ENCODE results near the gene MIB2. TPM values are rescaled to one million over a fixed set of nuclear protein-coding genes. Genes with fewer than 3 reads are reported as not detected.
A peak's percentile ranks its signal among the peaks of the same experiment; 100 is the strongest.

Gene MIB2
- total and polyA plus RNA-seq, 2 of the 4 experiments (the other 2 are of a cell fraction): 17.2 to 47.8 TPM

DNA sequence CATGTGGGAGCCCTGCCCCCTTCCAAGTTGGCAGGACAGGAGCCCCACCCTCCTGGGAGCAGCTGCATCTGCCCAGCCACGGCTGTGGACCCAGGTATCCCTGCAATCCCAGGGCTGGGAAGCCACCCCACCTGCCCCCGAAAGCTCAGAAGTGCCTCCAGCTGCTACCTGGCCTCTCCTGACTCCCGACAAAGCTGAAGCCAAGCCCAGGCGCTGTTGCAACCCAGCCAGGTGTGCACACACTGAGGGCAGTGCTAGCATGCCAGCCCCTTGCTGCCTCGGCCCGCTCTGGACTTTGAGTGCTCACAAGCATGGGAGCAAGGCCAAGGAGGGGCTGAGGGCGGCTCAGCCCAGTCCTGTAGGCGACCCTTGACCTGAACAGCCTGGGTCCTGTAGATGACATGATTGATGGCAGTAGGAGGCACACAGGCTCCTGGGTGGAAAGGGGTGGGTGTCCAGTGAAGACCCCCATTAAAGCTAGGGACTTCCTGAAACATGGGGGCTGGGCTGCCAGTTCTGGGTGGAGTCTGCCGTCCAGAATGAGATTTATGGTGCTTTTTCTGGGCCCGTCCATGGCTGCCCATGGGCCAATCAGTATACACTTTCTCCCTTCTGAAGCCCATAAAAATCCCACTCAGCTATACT is 37.8 kb upstream of the MIB2 start:
- no peak overlapping the region for H3K56ac ChIP-seq (ENCODE audit: extremely low read depth, insufficient read depth, low read length)
- 37% methylated on average over 6 of the region's 10 CpGs; no CpG with 5 or more reads in 1 of the 2 experiments for WGBS, 2 experiments (ENCODE audit: extremely low coverage in 2 of 2, insufficient read length in 1 of 2)
- peaks cover 25% of the 10 kb centered on the region for H3K27me3 ChIP-seq (ENCODE audit: control insufficient read depth, insufficient read depth, low read length)
- BruUV-seq (replicated peaks): no TSS peak
- no peaks in the 10 kb centered on the region for H3K36me3 ChIP-seq (ENCODE audit: control insufficient read depth, insufficient read depth, low read length)
- ATAC-seq (ENCODE audit: low read depth): no peak
- H2BK20ac ChIP-seq (ENCODE audit: low read depth, low read length): no peak overlapping the region
- no peaks in the 10 kb centered on the region for H3K4me1 ChIP-seq (ENCODE audit: control insufficient read depth, insufficient read depth, low read length)
- H2BK5ac ChIP-seq (ENCODE audit: low read depth, low read length, poor library complexity, severe bottlenecking): no peak overlapping the region
- H4K91ac ChIP-seq (ENCODE audit: insufficient read depth, low read depth, low read length): no peak overlapping the region
- POLR2A ChIA-PET (ENCODE audit: unreplicated experiment): no interaction called here
- peaks cover 5 to 19% of the 10 kb centered on the region in 2 experiments; a peak in 2 of 4 replicates for H3K79me1 ChIP-seq (ENCODE audit: low read depth in 1 of 2, low read length in 2 of 2)
- CTCF ChIA-PET: no interaction called here
- TF ChIP-seq BHLHE40 (IDR thresholded peaks at IDR 0.05; ENCODE audit: low read depth, low read length): no peak
- no peak for TF ChIP-seq RCOR1 (IDR thresholded peaks at IDR 0.05; ENCODE audit: insufficient replicate concordance, low read length)
- no peak for TF ChIP-seq RFX5 (IDR thresholded peaks at IDR 0.05; ENCODE audit: low read depth, low read length)
- no peak for TF ChIP-seq CEBPB (IDR thresholded peaks at IDR 0.05; ENCODE audit: low read depth, low read length)
- TF ChIP-seq ELK1 (IDR thresholded peaks at IDR 0.05; ENCODE audit: borderline replicate concordance, low read depth, low read length): no peak
- no peak for TF ChIP-seq FOS (IDR thresholded peaks at IDR 0.05; ENCODE audit: low read depth, low read length)
- no peak overlapping the region for H3K27ac ChIP-seq (ENCODE audit: insufficient read depth, low read length)
- no peak overlapping the region for H3K4ac ChIP-seq (ENCODE audit: low read depth, low read length)
- in situ Hi-C loops (cut with MboI; ENCODE audit: low sequenced_read_pairs) (no loop called here), intact Hi-C loops (cut with micrococcal nuclease) (loop anchor here (5.0 to 10.0 kb wide), 2 partner anchors 80 to 327 kb away; partner anchors contain the start of gene CDK11B), dilution Hi-C loops (cut with HindIII; ENCODE audit: low sequenced_read_pairs, unreplicated experiment) (no loop called here)
- no peak overlapping the region for H3K4me3 ChIP-seq (ENCODE audit: insufficient read depth, low read depth, low read length)
- peaks cover 12% of the 10 kb centered on the region; the same call in 1 of the 2 replicates for H4K20me1 ChIP-seq (ENCODE audit: insufficient read depth, low read length)
- H3K9me1 ChIP-seq (ENCODE audit: insufficient read depth, low read length): peaks cover 3% of the 10 kb centered on the region; the same call in 1 of the 2 replicates
- no peak overlapping the region for H4K8ac ChIP-seq (ENCODE audit: low read depth in 2 of 2, low read length in 2 of 2)
- no peak overlapping the region for H4K5ac ChIP-seq (ENCODE audit: low read depth, low read length)
- H3K9ac ChIP-seq (ENCODE audit: low read depth, low read length): no peak overlapping the region
- H2BK120ac ChIP-seq (ENCODE audit: low read depth, low read length): no peak overlapping the region
- no peak for DNase-seq
- 0 out of 2 replicates have a peak overlapping the region, but pooled peaks have one; percentile 9 for H2AK5ac ChIP-seq (ENCODE audit: low read depth, low read length)
- no peak overlapping the region for H3K4me2 ChIP-seq (ENCODE audit: low read depth, low read length)
- H3K23ac ChIP-seq (ENCODE audit: low read depth, low read length): no peak overlapping the region
- no peak overlapping the region for H3K18ac ChIP-seq (ENCODE audit: low read depth, low read length)
- no peak overlapping the region for H2AK9ac ChIP-seq (replicated peaks; ENCODE audit: low read depth, low read length, poor library complexity)
- H2AFZ ChIP-seq (replicated peaks; ENCODE audit: low read length, poor library complexity): no peak overlapping the region
- H2BK15ac ChIP-seq (ENCODE audit: low read depth, low read length): no peak overlapping the region
- H3K14ac ChIP-seq (replicated peaks; ENCODE audit: low read depth, low read length): no peak overlapping the region
- H3K9me3 ChIP-seq (ENCODE audit: control insufficient read depth, insufficient read depth, low read length): no peaks in the 10 kb centered on the region
